Measurements from ENCODE around the gene REEP1. TPM values are rescaled to one million over a fixed set of nuclear protein-coding genes. Genes with fewer than 3 reads are reported as not detected.

The REEP1 gene
- total and polyA plus RNA-seq, 9 of the 15 experiments (the other 6 are each of a cell fraction or from before 2014, with no cell fraction given), result 0.11 to 0.67 (median 0.13) TPM

GRCh38 chr2:86201671-86202335, 135.6 kb downstream of the REEP1 start (continued):
- TF ChIP-seq, protein P1, sequence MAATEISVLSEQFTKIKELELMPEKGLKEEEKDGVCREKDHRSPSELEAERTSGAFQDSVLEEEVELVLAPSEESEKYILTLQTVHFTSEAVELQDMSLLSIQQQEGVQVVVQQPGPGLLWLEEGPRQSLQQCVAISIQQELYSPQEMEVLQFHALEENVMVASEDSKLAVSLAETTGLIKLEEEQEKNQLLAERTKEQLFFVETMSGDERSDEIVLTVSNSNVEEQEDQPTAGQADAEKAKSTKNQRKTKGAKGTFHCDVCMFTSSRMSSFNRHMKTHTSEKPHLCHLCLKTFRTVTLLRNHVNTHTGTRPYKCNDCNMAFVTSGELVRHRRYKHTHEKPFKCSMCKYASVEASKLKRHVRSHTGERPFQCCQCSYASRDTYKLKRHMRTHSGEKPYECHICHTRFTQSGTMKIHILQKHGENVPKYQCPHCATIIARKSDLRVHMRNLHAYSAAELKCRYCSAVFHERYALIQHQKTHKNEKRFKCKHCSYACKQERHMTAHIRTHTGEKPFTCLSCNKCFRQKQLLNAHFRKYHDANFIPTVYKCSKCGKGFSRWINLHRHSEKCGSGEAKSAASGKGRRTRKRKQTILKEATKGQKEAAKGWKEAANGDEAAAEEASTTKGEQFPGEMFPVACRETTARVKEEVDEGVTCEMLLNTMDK (IDR thresholded peaks at IDR 0.05; ENCODE audit: borderline replicate concordance, insufficient read depth, low read depth, low read length, poor library complexity, severe bottlenecking), result peak; percentile 64
- no peak for TF ChIP-seq SAFB2 (IDR thresholded peaks at IDR 0.05; ENCODE audit: borderline replicate concordance, low read depth, low read length, severe bottlenecking)
- TF ChIP-seq, protein P2, sequence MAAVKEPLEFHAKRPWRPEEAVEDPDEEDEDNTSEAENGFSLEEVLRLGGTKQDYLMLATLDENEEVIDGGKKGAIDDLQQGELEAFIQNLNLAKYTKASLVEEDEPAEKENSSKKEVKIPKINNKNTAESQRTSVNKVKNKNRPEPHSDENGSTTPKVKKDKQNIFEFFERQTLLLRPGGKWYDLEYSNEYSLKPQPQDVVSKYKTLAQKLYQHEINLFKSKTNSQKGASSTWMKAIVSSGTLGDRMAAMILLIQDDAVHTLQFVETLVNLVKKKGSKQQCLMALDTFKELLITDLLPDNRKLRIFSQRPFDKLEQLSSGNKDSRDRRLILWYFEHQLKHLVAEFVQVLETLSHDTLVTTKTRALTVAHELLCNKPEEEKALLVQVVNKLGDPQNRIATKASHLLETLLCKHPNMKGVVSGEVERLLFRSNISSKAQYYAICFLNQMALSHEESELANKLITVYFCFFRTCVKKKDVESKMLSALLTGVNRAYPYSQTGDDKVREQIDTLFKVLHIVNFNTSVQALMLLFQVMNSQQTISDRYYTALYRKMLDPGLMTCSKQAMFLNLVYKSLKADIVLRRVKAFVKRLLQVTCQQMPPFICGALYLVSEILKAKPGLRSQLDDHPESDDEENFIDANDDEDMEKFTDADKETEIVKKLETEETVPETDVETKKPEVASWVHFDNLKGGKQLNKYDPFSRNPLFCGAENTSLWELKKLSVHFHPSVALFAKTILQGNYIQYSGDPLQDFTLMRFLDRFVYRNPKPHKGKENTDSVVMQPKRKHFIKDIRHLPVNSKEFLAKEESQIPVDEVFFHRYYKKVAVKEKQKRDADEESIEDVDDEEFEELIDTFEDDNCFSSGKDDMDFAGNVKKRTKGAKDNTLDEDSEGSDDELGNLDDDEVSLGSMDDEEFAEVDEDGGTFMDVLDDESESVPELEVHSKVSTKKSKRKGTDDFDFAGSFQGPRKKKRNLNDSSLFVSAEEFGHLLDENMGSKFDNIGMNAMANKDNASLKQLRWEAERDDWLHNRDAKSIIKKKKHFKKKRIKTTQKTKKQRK (IDR thresholded peaks at IDR 0.05; ENCODE audit: borderline replicate concordance, low read depth, low read length), result no peak
- TF ChIP-seq HDAC1 (IDR thresholded peaks at IDR 0.05), result peak in 1 of 2 experiments; percentile 52; a peak in 1 of 4 replicates
- no peak for TF ChIP-seq NR2C1 (IDR thresholded peaks at IDR 0.05)
- no peak for TF ChIP-seq NR2C1 (tag; IDR thresholded peaks at IDR 0.05)
- no peak for TF ChIP-seq E4F1 (CRISPR knock-in tag; IDR thresholded peaks at IDR 0.05; ENCODE audit: borderline replicate concordance)
- TF ChIP-seq SRSF3 (IDR thresholded peaks at IDR 0.05; ENCODE audit: insufficient read depth, low read length), result no peak
- TF ChIP-seq, protein P3, sequence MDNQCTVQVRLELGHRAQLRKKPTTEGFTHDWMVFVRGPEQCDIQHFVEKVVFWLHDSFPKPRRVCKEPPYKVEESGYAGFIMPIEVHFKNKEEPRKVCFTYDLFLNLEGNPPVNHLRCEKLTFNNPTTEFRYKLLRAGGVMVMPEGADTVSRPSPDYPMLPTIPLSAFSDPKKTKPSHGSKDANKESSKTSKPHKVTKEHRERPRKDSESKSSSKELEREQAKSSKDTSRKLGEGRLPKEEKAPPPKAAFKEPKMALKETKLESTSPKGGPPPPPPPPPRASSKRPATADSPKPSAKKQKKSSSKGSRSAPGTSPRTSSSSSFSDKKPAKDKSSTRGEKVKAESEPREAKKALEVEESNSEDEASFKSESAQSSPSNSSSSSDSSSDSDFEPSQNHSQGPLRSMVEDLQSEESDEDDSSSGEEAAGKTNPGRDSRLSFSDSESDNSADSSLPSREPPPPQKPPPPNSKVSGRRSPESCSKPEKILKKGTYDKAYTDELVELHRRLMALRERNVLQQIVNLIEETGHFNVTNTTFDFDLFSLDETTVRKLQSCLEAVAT (IDR thresholded peaks at IDR 0.05), result peak; percentile 38 to 87; a peak in 2 of 4 replicates
- TF ChIP-seq ZFP36 (IDR thresholded peaks at IDR 0.05; ENCODE audit: low read depth, low read length, partially characterized antibody), result no peak
- TF ChIP-seq CBX8 (IDR thresholded peaks at IDR 0.05; ENCODE audit: borderline replicate concordance, extremely low read depth, low read depth, low read length, poor library complexity, severe bottlenecking), result no peak
- TF ChIP-seq ZNF830 (CRISPR knock-in tag; IDR thresholded peaks at IDR 0.05), result no peak
- TF ChIP-seq MCM3 (IDR thresholded peaks at IDR 0.05), result no peak
- no peak for TF ChIP-seq JUN (IDR thresholded peaks at IDR 0.05; ENCODE audit: borderline replicate concordance, low read depth, low read length)
- TF ChIP-seq JUN (CRISPR knock-in tag; IDR thresholded peaks at IDR 0.05; ENCODE audit: borderline replicate concordance), result no peak
- TF ChIP-seq ZNF133 (CRISPR knock-in tag; IDR thresholded peaks at IDR 0.05), result no peak
- TF ChIP-seq MEIS2 (IDR thresholded peaks at IDR 0.05; ENCODE audit: partially characterized antibody), result peak; percentile 54
- no peak for TF ChIP-seq SRSF1 (IDR thresholded peaks at IDR 0.05; ENCODE audit: low read depth, low read length)
